Gastrocnemius medialis (tissue), 4 donors: ENCODE measurements around the gene ATP6AP1. TPM values are rescaled to one million over a fixed set of nuclear protein-coding genes. Genes with fewer than 3 reads are reported as not detected.
A peak's percentile ranks its signal among the peaks of the same experiment; 100 is the strongest.

Experiments used
- ATAC-seq, 2 donors: fragments of 150-250 bp; one replicate each; pipeline ENCODE4 v1.9.1; 2016
- DNase-seq, 2 donors: peaks; one replicate each; pipeline ENCODE4 v3.0.0-alpha.2; 2019
- H3K27ac ChIP-seq, 4 donors: fragments of 200-600 bp; sonication (generic); 1 replicate in 1 of 4; 2 replicates in 3 of 4; pipeline ENCODE4 v1.5.1; 2016 to 2018; ENCODE audit warnings: mild to moderate bottlenecking in 2 of 4, moderate library complexity in 1 of 4
- H3K27me3 ChIP-seq, 3 donors: fragments of 200-600 bp; sonication (generic) in 2 of 3; 1 replicate in 1 of 3; 2 replicates in 2 of 3; pipeline versions ENCODE4 v1.5.1 to v1.6.0; 2016 to 2019; ENCODE audit warnings: mild to moderate bottlenecking in 1 of 3, moderate library complexity in 1 of 3
- H3K36me3 ChIP-seq, 2 donors: fragments of 200-600 bp; sonication (generic) in 1 of 2; one replicate each; pipeline ENCODE4 v1.5.1; 2017 to 2018
- H3K4me1 ChIP-seq, 2 donors: fragments of 200-600 bp; sonication (generic) in 1 of 2; one replicate each; pipeline ENCODE4 v1.5.1; 2016 to 2017; ENCODE audit warnings: mild to moderate bottlenecking in 2 of 2
- H3K4me3 ChIP-seq, 4 donors: fragments of 200-600 bp; sonication (generic) in 3 of 4; 1 replicate in 1 of 4; 2 replicates in 3 of 4; pipeline ENCODE4 v1.5.1; 2016 to 2019; ENCODE audit warnings: mild to moderate bottlenecking in 2 of 4
- H3K9me3 ChIP-seq, 3 donors: fragments of 200-600 bp; sonication (generic) in 2 of 3; 1 replicate in 1 of 3; 2 replicates in 2 of 3; pipeline ENCODE4 v1.5.1; 2016 to 2019
- CTCF ChIP-seq, 5 experiments: fragments of 450-650 bp in 3 of 5; fragments of 200-600 bp in 2 of 5; sonication (generic) in 2 of 5; IDR thresholded peaks in 4 of 5; conservative IDR thresholded peaks in 1 of 5; 1 replicate in 4 of 5; 2 replicates in 1 of 5; pipeline ENCODE4 v1.5.1; 2016 to 2019; ENCODE audit warnings: antibody characterized with exemption in 5 of 5, mild to moderate bottlenecking in 3 of 5, moderate library complexity in 3 of 5
- POLR2A ChIP-seq, 2 donors: fragments of 450-650 bp; IDR thresholded peaks; one replicate each; pipeline ENCODE4 v1.6.1; 2017; ENCODE audit warnings: antibody characterized with exemption in 2 of 2, mild to moderate bottlenecking in 2 of 2, moderate library complexity in 2 of 2
- in situ Hi-C, 4 donors: fragments of 200-750 bp; cut with MboI; loops; one replicate each; pipeline versions ENCODE4 v1.15.0 to v1.8.0; 2017; ENCODE audit warnings: low sequenced_read_pairs in 4 of 4
- intact Hi-C: fragments of 100-400 bp; cut with DNase I; formaldehyde crosslinking; loops from one replicate; pipeline ENCODE4 v1.15.1; 2023; ENCODE audit warnings: low total_unique reads
- total RNA-seq, 4 donors: library from RNA; depleted of rRNA; stranded (reverse); fragments of >200 nt; gene quantifications; one replicate each; pipeline versions ENCODE4 v1.1.0 to v1.2.3, GENCODE V29; 2016

Gene ATP6AP1
- total RNA-seq, 4 donors from 2014 or later: 16.7 to 37.8 (median 26.2) TPM

GRCh38 chrX:154434394-154435168, 6.1 kb downstream of the ATP6AP1 start:
- peaks cover 0 to 7% of the 10 kb centered on the region in 2 donors for H3K4me1 ChIP-seq
- no peak for ATAC-seq
- no peak overlapping the region for H3K4me3 ChIP-seq
- in situ Hi-C loops (no loop called here), intact Hi-C loops (loop anchor here (5.0 kb wide), 1 partner anchor 37 kb away; the partner anchor contains the start of gene RPL10)
- no peak for DNase-seq
- no peaks in the 10 kb centered on the region for H3K9me3 ChIP-seq
- no peak for TF ChIP-seq POLR2A (IDR thresholded peaks at IDR 0.05)
- TF ChIP-seq CTCF (IDR thresholded peaks at IDR 0.05 in 4 of 5, conservative IDR thresholded peaks at IDR 0.05 in 1 of 5): no peak
- peaks cover 0 to 5% of the 10 kb centered on the region in 2 donors for H3K36me3 ChIP-seq
- no peak overlapping the region for H3K27ac ChIP-seq
- no peaks in the 10 kb centered on the region for H3K27me3 ChIP-seq

- Histone ChIP-seq H3K9me3 (no peaks in the 10 kb centered on the region), H3K27ac (no peak overlapping the region), H3K4me3 (no peak overlapping the region), H3K4me1 (peaks cover 0 to 5% of the 10 kb centered on the region in 2 donors), H3K27me3 (no peaks in the 10 kb centered on the region), H3K36me3 (peaks cover 0 to 5% of the 10 kb centered on the region in 2 donors)
- intact Hi-C loops: loop anchor here (5.0 kb wide), 1 partner anchor 38 kb away; the partner anchor contains the start of gene RPL10
- TF ChIP-seq POLR2A (IDR thresholded peaks at IDR 0.05) (no peak), CTCF (IDR thresholded peaks at IDR 0.05 in 4 of 5, conservative IDR thresholded peaks at IDR 0.05 in 1 of 5) (no peak)
- in situ Hi-C loops: no loop called here
- ATAC-seq (no peak), DNase-seq (no peak)
These were observed 6.8 kb downstream of the ATP6AP1 start for GRCh38 chrX:154435171-154435733.

GRCh38 chrX:154436374-154436982, 8.0 kb downstream of the ATP6AP1 start:
- DNase-seq: no peak
- peak overlapping the region; percentile 38 to 84 (median 66) for H3K4me3 ChIP-seq
- H3K27me3 ChIP-seq: no peaks in the 10 kb centered on the region
- H3K4me1 ChIP-seq: peaks cover 0 to 5% of the 10 kb centered on the region in 2 donors
- H3K27ac ChIP-seq: peak overlapping the region; percentile 79 to 88 (median 82)
- in situ Hi-C loops: no loop called here
- TF ChIP-seq POLR2A (IDR thresholded peaks at IDR 0.05) (no peak), CTCF (IDR thresholded peaks at IDR 0.05 in 4 of 5, conservative IDR thresholded peaks at IDR 0.05 in 1 of 5) (no peak)
- H3K36me3 ChIP-seq: peaks cover 0 to 14% of the 10 kb centered on the region in 2 donors
- H3K9me3 ChIP-seq: no peaks in the 10 kb centered on the region
- intact Hi-C loops: loop anchor here (2.0 to 5.0 kb wide), 3 partner anchors 26 to 54 kb away; partner anchors contain the start of genes RPL10, SLC10A3 and TAFAZZIN
- peak; percentile 58 to 66 for ATAC-seq

- Histone ChIP-seq H3K9me3 (no peaks in the 10 kb centered on the region), H3K27me3 (no peaks in the 10 kb centered on the region), H3K36me3 (peaks cover 0 to 17% of the 10 kb centered on the region in 2 donors), H3K4me1 (peaks cover 0 to 5% of the 10 kb centered on the region in 2 donors), H3K4me3 (peak within 1 kb of the TSS; percentile 64 to 84 (median 66)), H3K27ac (peak within 1 kb of the TSS; percentile 79 to 88 (median 82))
- DNase-seq (peak in 1 of 2 donors; percentile 36), ATAC-seq (peak; percentile 72 to 75)
- TF ChIP-seq CTCF (IDR thresholded peaks at IDR 0.05 in 4 of 5, conservative IDR thresholded peaks at IDR 0.05 in 1 of 5): no peak
- peak; percentile 49 to 62 for TF ChIP-seq POLR2A (IDR thresholded peaks at IDR 0.05)
- intact Hi-C loops: loop anchor here (2.0 to 5.0 kb wide), 3 partner anchors 26 to 54 kb away; partner anchors contain the start of genes RPL10, SLC10A3 and TAFAZZIN
- in situ Hi-C loops: no loop called here
These were observed 8.7 kb downstream of the ATP6AP1 start, which contains the start of gene GDI1 for GRCh38 chrX:154436983-154437752. Gene GDI1, plus strand, starts transcription at chrX:154437154. Its CDS starts 101 bp downstream, at chrX:154437255.
